GM21737 (cell line): ENCODE results near the gene KIFC1.

Source experiments
- ATAC-seq: cut with Tn5 transposase; IDR thresholded peaks from one replicate; pipeline ENCODE4 v1.9.1; 2021; ENCODE audit warnings: mild to moderate bottlenecking, moderate library complexity; ENCODE audit not compliant: unreplicated experiment

KIFC1 gene

GRCh38 chr6:33439956-33440648 lies 48.5 kb downstream of the KIFC1 start:
- ATAC-seq = no peak

- ATAC-seq = no peak
These were observed 49.2 kb downstream of the KIFC1 start for GRCh38 chr6:33440649-33441309.

DNA sequence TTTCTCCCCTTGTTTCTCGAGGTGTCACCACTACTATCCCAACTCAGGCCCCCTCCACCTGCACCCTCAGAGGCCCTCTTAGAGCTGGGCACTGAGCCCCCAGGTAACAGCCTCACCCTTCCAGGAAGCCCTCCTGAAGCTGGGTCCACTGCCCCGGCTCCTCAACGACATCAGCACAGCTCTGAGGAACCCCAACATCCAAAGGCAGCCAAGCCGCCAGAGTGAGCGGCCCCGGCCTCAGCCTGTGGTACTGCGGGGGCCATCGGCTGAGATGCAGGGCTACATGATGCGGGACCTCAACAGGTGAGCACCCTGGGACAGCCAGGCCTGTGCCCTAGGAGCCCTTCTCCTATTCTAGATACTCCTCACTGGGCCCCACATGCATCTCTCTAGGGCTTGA lies 49.8 kb downstream of the KIFC1 start:
- ATAC-seq = no peak

DNA sequence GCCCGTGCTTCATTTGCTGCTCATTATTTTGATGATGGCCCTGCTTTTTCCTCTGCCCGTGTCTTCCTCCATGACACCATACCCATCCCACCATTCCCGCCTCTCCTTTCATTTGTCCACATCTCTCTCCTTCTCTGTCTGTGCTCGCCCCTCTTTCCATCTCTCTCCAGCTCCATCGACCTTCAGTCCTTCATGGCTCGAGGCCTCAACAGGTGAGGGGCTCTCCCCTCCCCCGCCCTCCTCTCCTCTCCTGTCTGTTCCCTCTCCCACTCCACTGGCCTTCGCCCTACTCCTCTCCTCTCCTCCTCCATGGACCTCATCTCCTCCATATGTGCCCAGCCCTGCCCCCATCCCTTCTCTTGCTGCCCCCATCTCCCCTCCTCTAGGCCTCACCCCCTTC lies 50.7 kb downstream of the KIFC1 start:
- ATAC-seq = no peak

DNA sequence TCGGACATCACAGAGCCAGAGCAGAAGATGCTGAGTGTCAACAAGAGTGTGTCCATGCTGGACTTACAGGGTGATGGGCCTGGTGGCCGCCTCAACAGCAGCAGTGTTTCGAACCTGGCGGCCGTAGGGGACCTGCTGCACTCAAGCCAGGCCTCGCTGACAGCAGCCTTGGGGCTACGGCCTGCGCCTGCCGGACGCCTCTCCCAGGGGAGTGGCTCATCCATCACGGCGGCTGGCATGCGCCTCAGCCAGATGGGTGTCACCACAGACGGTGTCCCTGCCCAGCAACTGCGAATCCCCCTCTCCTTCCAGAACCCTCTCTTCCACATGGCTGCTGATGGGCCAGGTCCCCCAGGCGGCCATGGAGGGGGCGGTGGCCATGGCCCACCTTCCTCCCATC lies 51.4 kb downstream of the KIFC1 start:
- no peak for ATAC-seq

- no peak for ATAC-seq
These were observed 52.2 kb downstream of the KIFC1 start for GRCh38 chr6:33443619-33444504.

DNA sequence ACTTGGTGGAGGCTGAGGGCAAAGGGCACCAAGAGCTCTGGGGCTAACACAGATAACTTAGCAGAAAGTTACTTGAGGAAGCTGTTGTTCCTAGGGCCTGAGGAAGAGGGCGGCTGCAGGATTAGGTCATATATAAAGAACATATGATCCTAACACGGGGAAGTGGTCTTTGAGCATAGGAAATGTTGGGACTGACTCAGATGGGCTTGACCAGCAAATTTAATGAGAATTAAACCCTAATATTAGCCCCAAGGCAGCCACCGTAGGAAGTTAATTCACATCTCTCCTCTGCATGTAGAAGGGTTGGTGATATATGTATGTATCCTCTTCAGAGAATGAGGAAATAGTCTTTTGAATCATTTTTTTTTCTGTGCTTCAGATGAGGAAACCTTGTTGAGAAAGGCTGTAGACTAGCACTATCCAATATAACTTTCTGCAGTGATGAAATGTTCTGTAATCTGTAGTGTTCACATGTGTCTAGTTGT lies 53.5 kb downstream of the KIFC1 start:
- no peak for ATAC-seq

GRCh38 chr6:33446356-33446755 lies 54.7 kb downstream of the KIFC1 start:
- no peak for ATAC-seq

- no peak for ATAC-seq
These were observed 58.8 kb downstream of the KIFC1 start for GRCh38 chr6:33450434-33450833.

DNA sequence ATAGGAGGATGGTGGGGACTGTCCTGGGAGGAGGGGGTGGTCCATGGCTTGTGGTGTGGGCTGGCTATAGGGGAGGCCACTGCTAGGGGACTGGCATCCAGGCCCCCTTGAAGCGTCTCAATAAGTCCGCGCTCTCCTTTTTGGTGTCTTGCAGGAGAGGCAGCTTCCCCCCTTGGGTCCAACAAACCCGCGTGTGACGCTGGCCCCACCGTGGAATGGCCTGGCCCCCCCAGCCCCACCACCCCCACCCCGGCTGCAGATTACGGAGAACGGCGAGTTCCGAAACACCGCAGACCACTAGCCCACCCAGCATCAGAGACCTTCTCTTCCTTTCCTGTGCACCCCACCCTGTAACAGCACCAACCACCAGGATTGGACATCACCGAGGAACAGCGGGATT lies 60.0 kb downstream of the KIFC1 start:
- ATAC-seq = no peak

DNA sequence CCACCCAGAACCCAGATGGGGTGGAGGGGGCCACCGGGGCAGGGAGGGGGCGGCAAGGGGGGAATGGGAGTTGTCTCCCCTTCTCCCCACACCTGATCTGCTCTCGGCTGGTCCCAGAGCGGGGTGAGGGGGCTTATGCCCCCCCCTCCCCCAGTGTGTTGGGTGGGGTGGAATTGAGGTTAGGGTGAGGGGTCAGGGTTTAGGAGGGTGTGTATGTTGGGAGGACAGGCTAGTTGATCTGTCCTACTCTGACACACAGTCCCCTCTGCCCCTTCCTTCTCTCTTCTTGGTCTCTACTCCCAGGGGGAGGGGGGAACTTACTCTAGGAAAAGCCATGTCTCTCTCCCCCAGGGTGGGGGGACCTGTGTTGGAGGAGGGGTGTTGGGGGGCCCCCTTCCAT lies 60.9 kb downstream of the KIFC1 start:
- no peak for ATAC-seq

GRCh38 chr6:33453393-33454008 lies 61.9 kb downstream of the KIFC1 start:
- no peak for ATAC-seq

- ATAC-seq = peak; percentile 98
These were observed 62.7 kb downstream of the KIFC1 start, which contains the start of gene ZBTB9 for GRCh38 chr6:33454009-33454946. TSS of gene ZBTB9 (plus strand) at chr6:33454576. CDS start at chr6:33455101, 525 bp downstream.

DNA sequence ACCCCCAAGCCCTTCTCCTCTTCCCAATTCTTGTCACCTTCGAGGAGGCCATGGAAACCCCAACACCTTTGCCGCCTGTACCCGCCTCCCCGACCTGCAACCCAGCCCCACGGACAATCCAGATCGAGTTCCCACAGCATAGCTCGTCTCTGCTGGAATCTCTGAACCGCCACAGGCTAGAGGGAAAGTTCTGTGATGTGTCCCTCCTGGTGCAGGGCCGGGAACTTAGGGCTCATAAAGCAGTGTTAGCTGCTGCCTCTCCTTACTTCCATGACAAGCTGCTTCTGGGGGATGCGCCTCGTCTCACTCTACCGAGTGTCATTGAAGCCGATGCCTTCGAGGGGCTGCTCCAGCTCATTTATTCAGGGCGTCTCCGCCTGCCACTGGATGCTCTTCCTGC lies 63.4 kb downstream of the KIFC1 start:
- ATAC-seq = no peak

GRCh38 chr6:33456156-33456555 lies 64.5 kb downstream of the KIFC1 start:
- ATAC-seq = no peak

- no peak for ATAC-seq
These were observed 67.1 kb downstream of the KIFC1 start for GRCh38 chr6:33458676-33459075.

DNA sequence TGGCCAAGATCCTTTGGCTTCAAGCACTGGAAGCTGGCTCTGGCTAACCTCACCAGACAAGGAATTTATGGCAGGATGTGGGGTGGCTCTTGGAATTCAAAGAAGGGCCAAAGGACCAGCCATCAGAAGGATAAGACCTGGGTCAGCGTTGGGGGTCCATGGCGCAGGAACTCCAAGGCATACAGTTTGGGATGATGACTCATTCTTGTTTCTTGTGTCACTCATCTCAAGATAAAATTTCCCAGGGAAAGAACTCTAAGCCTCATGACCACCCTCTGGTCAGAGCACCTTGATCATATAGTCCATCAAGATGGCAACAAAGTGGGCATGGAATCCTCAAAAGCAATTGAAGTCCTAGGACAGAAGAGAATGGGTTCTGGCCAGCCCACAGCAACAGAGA lies 67.6 kb downstream of the KIFC1 start:
- ATAC-seq = no peak
